GM18498 (cell line): ENCODE results near the gene PRKCA.
"Not testable (repeated sequence)": the region's sequence is repeated elsewhere in the genome, so short reads cannot be mapped to it uniquely, and the experiment has no call there.

Experiments
- ATAC-seq: cut with Tn5 transposase; IDR thresholded peaks from one replicate; pipeline ENCODE4 v1.9.1; 2021; ENCODE audit warnings: mild to moderate bottlenecking, moderate library complexity; ENCODE audit not compliant: unreplicated experiment

PRKCA gene

DNA sequence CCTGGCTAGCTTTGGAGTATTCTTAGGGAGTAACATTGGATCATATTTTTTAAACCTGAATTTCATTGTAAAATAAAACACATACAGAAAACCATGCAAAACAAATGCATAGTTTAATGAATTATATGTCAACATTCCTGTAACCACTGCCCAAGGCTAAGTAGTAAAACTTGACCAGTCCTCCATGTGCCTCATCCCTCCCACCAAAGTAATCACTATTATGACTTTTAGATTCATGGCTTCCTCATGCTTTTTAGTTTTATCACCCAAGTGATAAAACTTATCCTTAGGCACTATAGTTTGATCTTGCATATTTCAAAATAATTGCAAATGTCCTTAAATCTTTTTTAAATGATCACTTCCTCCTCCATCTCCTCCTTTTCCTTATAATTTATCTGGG lies 20.4 kb downstream of the PRKCA start:
- ATAC-seq: no peak

DNA sequence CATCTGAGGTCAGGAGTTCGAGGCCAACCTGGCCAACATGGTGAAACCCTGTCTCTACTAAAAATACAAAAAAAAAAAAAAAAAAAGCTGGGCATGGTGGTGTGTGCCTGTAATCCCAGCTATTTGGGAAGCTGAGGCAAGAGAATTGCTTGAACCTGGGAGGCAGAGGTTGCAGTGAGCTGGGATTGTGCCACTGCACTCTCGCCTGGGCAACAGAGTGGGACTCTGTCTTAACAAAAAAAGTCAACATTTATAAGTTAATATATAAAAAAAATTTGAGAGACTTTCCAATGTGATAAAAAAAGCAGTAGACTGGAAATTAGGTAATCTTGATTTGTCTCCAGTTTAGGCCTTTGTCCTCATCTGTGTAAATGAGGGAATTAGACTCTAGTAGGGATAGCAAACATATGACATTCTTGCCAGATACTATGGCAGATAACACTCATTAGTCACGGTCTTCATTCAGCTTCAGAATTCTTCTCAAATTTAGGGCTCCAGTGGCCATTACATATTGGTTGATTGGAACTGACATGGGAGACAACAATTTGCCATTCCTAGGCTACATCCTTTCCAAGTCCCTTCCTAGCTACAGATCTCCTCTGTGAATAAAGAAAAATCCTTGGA lies 22.1 kb downstream of the PRKCA start:
- not testable (repeated sequence) for ATAC-seq

DNA sequence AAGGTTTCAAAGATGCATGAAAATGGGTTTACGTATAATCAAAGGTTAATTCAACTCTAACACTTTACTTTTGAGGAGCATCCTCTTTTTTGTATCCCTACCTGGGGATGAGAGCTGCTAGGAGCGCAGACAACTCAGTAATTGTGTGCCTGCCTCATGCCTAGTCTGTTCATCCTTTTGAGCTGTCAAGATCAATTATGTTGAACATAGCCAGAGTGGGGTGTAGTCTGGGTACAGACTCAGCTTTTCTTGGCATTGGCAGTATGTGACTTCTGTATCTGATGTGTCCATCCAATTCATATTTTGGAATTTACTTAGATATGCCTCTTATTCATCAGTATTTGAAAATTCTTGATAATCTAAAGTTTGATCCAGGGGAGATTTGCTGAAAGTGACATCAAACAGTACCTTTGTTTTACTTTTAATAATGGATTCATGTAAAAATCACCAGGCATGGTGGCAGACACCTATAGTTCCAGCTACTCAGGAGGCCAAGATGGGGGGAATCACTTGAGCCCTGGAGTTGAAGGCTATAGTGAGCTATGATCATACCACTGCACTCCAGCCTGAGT lies 24.1 kb downstream of the PRKCA start:
- no peak for ATAC-seq

DNA sequence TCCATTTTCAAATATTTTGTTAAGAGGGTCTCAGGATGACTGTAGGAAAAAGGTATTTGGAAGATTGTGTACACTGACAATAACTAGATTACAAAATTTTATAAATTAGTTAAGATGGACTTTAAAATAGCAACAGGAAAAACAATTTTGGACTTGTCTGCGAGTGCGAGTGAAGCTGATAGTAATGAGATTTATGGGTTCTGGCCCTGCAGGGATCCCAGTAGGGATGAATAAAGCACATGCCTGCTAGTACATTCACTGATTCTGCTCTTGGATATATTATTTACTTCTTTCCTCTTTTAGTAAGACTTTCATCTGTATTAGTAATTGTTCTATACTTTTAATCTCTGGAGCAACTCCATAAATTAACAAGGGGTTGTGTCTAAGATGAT lies 28.2 kb downstream of the PRKCA start:
- ATAC-seq: no peak

DNA sequence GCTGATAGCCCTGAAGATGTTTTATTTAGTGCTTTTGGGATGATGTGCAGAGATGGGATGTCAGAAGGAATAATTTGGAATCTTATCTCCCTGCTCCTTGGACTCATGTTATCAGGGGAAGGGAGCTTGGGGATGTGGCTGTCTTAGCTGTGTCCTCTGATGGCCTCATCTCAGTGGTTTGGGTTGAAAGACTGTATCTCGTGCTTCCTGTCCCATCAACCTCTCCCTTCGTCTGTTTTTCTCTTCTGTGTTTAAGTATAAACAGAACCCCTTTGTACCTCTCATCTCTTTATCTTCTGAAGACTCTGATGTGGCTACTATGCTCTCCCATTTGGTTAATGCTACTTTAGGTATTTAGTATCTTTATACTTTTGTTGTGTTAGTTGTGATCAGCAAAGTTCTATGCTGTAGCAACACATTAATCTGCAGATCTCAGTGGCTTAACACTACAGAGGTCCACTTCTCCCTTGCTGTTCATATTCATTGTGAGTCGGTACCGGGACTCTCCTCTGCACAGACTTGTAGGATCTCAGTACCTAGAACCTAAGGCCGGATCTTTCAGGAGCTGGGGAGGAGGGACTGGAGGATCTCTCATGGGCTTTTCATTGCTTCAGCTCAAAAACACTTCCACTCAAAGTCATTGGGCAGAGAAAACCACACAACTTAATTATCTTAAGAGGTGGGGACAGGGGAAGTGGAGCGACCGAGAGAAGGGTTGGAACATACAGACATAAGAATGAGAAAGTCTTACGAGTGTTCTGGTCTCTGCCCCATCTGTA lies 28.8 kb downstream of the PRKCA start:
- ATAC-seq: no peak

DNA sequence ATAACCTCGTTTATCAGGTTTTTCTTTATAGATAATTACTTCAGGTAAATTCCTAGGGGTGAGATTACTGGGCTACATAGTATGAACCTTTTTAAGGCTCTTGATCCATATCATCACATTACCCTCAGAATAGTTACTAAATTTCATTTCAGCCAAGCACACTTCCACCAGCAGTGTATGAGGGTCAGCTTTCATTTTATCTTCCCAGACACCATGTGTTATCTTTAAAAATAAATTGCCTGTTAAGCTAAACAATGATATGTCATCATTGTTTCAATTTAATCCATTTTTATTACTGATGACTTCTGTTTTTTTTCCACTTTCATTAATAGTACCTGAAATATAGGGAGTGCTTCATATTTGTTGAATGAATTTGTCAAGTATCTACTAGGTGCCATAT lies 33.4 kb downstream of the PRKCA start:
- ATAC-seq: no peak

DNA sequence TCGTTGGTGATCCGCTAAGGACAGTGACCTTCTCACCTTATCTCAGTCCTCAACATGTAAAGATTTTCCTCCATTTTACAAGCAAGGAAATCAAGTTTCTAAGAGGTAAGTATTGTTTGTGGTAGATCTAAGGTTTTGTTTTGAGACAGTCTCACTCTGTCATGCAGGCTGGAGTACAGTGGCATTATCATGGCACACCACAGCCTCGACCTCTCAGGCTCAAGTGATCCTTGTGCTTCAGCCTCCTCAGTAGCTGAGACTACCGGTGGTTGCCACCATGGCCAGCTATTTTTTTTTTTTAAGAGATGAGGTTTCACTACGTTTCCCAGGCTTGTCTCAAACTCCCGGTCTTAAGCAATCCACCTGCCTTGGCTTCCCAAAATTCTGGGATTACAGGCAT lies 34.9 kb downstream of the PRKCA start:
- no peak for ATAC-seq

DNA sequence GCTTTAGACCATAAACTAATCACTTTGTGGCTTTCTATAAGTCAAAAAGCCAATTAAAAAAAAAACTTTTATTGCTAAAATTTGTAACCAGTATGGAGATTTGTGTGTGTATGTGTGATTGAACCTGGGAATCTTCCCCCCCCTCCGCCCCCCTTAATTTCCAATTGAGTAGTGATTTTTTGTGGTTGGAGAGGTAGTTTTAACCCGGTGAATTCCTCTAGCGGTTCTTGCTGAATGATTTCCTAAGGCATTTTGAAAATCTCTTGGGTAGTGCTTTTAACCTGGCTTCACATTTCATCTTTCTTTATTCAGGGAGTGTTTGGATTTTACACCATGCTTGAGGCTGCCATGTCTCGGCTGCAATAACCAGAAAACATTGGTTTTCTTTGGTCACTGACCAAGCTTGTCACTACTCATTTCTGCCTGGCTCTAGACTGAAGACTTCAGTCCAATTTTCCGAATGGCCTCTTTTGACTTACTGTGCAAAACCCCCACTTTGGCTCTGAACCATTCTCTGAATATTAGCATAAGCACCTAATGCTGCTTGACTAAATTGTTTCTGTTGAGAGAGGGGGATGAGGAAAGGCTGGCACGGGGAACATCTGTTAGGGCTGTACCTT lies 35.6 kb downstream of the PRKCA start:
- no peak for ATAC-seq

DNA sequence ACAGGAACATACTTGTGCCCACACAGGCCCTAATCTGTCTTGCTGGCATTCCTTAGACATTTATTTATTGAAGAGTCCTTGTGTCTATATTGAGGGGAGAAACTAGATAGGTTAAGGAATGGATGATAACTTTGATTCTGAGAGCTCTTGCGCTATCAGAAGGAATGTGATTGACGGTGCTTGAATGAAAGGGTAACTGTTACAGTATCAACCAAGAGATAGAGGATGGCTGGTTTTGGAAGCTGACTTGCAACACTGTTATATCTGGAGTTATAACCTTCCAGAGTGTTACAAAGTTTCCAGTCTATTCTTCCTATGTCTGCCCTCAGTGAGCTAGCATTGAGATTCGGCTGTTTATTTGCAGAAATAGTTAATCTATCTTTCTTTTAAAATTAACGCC lies 36.5 kb downstream of the PRKCA start:
- ATAC-seq: no peak

DNA sequence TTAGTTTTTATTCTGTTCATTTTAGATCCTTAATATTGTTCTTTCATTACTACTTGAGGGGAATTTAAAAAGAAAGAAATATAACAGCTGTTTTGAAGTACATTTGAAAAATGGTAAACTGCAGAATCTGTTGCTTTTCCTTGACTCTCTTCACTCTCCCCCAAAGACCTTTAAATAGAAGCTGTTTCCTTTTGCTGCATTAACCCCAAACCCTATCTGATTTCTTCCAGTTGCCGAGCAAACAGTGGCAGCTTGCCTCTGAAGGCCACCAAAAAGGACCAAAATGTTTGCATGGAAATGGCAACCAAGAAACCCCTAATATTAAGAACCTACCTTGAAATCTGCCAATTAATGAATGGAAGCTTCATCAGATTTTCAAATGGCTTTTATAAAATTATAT lies 37.1 kb downstream of the PRKCA start:
- no peak for ATAC-seq

DNA sequence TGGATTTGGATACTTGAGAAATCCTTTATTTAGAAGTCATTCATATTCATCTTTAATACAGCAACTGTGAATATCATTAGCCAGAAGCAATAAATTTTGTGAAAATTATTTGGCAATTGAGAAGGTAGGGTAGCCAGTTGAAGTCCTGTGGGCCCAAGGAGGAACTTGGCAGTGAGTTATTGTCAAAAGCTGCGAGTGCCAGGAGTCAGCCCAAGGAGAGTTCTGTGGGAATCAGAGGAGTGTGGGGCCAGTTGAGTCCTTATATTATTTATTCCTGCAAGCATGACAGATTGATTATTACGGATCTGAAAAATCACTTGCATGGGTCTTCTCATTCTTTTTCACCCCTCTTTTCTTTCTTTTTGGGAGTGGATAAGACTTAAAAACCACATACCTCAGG lies 38.3 kb downstream of the PRKCA start:
- ATAC-seq: no peak

DNA sequence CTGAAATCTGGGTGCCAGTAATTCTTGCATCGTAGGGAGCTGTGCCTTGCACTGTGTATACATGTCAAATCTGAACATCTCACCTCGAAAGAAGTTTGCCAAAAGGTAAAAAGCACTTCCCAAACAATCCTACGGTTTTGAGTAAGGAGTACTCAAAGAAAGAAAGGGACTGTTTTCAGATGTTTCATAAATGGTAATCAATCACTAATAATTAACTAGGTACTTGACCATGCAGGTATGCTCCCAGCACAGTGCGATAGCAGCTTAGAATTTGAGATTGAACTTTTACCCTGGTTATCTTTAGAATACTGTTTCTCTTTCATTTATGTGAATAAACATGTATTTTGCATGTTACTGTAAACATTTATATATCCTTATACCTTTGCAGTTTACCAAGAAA lies 39.0 kb downstream of the PRKCA start:
- no peak for ATAC-seq

DNA sequence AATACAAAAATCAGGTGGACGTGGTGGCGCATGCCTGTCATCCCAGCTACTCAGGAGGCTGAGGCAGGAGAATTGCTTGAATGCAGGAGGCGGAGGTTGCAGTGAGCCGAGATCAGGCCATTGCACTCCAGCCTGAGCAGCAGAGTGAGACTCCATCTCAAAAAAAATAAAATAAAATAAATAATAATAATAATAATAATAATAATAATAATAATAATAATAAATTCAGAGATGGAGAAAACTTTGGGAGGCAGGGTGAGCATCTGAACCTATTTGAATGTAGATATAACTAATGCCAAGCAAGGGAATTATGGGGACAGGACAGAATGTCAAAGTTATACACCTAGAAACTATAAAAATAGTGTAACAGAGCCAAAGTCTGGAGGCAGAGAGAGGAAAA lies 39.9 kb downstream of the PRKCA start:
- ATAC-seq: not testable (repeated sequence)

DNA sequence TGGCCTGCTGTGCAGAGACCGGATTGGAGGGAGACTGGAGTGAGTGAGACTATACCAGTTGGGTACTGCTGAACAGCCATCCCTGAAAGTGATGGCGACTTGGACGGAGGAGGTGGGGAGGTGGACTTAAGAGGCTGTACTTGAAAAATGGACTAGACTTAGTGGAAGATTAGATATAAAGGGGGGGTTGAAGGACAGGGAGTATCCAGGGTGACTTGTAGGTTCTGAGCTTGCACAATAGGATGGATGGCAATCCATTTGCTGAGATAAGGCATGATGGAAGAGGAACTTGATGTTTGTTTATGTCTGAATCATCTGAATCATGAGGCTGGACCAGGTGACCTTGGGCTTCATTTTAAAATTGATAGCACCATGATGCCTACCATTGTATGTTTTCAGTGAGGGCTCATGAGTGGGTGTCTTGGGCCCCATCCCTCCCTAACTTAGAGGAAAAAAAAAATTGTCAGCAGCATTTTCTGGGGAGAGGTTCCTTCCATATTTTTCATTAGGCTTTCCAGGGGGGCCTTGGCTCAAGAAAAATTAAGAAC lies 41.2 kb downstream of the PRKCA start:
- no peak for ATAC-seq

DNA sequence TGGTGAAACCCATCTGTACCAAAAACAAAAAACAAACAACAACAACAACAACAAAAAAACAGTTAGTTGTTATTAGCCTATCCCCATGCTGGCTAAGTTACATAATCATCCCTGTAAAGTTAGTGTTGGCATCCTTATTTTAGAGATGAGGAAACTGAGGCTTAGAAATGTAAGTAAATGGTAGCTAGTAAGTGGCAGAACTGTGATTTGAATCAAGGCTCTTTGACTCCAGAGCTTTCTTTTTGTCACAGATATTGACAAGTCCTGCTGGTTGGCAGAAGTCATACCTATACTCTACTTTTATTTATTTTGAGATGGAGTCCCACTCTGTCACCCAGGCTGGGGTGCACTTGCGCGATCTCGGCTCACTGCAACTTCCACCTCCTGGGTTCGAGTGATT lies 42.1 kb downstream of the PRKCA start:
- ATAC-seq: no peak

DNA sequence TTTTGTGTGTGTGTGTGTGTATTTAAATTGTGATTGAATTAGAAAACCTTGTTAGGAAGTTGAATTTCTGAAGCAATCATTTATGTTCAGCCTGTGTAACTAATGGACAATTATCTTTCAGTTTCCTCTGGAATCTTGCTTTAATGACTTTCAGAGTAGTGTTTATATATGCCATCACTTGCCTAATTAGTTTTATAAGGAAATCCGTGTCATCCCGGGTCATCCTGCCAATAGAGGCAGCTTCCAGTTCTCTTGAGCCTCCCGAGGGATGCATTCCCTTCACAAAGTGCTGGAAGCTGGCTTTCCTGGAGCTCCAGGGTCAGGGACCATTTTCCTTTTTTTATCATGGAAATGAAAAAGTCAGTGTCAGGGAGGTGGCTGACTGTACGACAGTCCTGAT lies 42.9 kb downstream of the PRKCA start:
- ATAC-seq: no peak

DNA sequence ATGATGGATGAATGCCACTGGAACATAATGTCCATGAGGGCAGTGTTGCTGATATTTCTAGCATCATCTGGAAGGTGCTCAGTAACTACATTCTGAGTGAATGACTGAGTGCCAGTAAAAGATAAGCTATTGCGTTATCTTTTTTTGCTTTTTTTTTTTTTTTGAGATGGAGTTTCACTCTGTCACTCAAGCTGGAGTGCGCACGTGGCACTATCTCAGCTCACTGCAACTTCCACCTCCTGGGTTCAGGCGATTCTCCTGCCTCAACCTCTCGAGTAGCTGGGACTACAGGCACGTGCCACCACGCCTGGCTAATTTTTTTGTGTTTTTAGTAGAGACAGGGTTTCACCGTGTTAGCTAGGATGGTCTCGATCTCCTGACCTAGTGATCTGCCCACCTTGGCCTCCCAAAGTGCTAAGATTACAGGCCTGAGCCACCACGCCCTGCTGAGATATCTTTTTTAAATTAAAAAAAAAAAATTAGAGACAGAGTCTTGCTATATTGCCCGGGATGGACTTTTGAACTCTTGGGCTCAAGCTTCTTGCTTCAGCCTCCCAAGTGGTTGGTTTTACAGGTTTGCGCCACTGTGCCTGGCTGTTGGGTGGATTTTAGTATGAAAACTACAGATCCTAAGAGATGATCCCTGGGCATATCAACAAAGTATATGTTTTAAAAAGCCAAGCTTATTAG lies 43.7 kb downstream of the PRKCA start:
- not testable (repeated sequence) for ATAC-seq

DNA sequence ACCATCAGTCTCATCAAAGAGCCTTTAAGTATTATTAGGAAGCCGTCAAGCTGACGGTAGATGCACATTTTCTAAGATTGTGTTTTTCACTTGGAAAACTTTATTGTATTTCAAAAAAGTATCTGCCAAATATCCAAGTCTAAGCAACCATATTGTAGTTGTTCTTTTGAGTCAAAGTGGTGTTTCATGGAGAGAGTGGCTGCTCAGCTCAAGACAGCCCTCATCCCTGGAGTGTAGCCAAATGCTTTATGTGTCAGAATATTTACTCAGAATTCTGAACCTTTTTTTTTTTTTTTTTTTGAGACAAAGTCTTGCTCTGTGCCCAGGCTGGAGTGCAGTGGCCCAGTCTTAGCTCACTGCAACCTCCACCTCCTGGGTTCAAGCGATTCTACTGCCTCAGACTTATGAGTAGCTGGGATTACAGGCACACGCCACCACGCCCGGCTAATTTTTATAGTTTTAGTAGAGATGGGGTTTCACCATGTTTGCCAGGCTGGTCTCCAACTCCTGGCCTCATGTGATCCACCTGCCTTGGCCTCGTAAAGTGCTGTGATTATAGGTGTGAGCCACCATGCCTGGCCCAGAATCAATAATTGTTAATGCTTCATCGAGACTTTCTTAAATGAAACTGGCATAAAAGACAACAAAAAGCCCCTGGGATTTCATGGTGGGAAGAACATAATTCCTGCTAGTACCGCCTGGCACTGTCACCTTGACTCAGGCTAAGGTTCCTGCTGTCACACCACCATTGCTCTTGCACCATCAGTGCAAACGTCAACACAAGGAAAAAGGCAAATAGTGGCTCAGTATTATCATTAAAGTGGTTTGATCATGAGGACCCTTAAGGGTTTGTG lies 45.5 kb downstream of the PRKCA start:
- ATAC-seq: no peak

DNA sequence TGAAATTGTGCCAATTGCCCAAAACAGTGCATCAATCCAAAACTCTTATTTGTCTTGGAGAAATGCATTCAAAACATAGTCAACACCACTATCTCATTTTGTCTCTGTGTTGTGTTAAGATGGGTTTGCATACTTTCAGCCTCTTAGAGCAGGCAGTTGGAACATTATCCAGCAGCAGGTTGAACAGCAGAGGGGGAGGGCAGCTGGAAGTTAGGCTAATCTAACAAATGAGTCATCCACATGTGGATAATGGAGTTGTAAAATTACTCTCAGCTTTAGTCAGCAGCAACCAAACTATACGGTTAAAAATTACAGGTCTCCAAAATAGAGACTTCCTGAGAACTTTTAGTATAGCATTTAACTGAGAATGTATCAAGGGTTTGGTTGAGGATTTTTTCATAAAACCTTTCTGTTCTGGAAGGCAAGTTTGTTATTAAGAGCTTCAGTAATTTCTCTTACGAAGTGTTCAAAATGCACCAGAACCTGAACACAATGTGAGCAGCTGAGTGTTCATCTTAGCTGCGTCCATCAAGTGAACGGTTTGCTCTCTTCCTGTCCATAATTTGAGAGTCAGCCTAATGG lies 46.3 kb downstream of the PRKCA start:
- ATAC-seq: no peak
